HG03045 (cell line): ENCODE results near the gene CCDC93.

Source experiments
- ATAC-seq: cut with Tn5 transposase; IDR thresholded peaks from one replicate; pipeline ENCODE4 v1.9.1; 2021; ENCODE audit warnings: mild to moderate bottlenecking, moderate library complexity; ENCODE audit not compliant: unreplicated experiment

Gene CCDC93

DNA sequence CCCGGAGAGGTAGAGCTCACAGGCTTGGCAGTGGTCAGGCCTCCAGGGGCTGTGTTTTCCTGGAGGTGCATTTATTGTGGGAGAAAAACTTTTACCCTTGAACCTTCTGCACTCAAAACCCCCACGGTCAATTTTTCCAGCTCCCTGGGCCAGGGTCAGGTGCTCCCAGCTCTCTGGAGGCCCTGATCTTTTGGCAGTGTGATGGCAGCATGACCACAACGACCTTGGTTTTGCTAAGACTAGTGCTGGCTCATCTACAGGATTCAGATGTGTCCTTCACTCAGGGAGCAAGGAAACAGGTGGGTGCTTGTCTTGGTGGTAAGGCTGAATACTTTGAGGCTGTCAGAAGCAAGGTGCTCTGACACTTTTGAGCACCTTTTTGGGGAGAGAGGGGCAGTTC, 92.3 kb downstream of the CCDC93 start:
- ATAC-seq, result no peak

DNA sequence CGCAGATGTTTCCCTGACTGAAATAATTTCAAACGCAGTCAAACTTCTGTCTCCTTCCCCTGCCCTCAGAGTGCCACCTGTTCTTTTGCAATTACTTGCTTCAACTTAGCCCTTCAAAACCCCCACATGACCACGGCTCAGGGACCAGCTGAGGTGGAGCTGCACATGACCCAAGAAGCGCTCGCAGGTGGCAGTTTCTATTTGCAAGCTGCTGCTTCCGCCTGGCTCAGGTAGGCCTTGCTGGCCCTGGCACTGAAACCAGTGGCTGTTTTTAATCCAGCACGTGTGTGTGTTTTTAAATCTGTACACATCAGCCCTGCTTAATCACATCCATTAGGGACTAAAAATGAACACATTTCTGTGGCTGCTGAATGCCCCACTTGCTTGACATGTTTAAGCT, 95.3 kb downstream of the CCDC93 start:
- ATAC-seq, result no peak

DNA sequence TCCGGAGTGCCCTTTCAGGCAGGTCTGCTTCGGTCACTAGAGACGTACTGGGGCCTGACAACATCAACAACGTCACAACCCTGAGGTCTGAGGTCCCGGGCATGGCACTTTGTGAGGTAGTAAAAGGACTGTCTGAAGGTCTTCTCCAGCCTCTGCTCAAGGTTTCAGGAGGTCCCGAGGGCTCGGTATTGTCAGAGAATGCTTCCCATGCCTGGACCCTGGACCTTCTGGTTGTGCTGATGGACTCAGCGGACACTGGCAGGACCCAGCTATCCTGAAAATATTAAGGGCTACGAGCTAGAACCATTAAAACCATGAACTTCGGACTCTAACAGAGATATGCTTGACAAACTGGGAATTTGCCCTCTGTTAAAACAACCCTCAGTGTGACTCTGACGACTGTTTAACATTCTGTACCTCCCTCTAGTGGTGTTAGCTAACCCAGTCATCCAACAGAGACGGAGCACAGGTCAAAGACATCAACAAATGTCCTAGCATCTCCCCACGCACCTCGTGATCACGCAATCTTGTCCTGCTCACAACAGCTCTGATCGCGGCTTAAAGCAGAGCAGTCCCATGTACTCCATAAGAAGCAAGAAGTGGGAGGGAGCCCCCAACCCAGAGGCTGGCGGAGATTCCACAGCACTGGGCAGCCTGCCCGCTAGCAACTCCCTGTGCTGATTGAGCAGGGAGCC, 96.5 kb downstream of the CCDC93 start:
- no peak for ATAC-seq

DNA sequence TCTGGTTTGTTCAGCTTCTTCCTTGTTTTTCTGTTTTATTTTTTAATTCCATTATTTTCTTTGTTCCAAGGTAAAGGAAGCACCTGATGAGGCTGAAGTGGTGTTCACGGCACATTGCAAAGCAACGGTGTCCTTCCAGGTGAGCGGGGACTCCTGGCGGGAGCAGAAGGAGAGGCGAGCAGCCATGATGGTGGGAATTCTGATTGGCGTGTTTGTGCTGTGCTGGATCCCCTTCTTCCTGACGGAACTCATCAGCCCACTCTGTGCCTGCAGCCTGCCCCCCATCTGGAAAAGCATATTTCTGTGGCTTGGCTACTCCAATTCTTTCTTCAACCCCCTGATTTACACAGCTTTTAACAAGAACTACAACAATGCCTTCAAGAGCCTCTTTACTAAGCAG, 110.9 kb downstream of the CCDC93 start:
- ATAC-seq, result no peak

DNA sequence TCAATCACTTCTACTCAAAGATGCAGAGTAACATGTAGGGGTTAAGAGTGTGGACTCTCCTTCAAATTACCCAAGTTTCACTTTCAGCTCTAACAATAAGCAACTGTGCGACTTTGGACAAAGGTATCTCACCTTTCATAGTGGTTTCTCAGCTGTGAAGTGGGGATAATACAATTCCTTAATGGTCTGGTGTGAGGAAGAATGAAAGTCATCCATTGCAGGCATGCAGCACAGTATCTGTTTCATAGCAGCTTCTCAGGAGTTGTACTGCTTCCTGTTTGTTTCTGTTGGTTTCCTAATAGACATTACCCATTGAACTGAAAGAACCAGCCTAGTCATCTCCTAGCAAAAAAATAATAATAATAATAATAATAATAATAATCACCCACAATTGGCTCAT, 125.0 kb downstream of the CCDC93 start:
- ATAC-seq, result no peak

DNA sequence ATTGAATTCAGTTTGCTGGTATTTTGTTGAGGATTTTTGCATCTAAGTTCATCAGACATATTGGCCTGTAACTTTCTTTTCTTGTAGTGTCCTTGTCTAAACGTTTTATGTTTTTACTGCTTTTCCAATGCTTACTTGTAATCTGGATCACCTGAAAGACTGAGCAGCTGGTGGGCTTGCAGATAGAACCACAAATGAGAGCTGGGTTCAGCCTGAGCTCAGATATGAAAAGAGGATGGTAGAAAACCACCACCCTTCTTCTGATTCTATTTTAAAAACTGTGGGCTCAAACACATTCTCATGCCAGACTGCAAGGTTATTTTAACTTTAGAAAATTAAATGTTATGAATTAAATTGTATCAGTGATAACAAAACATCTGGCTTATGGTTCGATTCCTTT, 128.6 kb downstream of the CCDC93 start:
- ATAC-seq, result no peak

DNA sequence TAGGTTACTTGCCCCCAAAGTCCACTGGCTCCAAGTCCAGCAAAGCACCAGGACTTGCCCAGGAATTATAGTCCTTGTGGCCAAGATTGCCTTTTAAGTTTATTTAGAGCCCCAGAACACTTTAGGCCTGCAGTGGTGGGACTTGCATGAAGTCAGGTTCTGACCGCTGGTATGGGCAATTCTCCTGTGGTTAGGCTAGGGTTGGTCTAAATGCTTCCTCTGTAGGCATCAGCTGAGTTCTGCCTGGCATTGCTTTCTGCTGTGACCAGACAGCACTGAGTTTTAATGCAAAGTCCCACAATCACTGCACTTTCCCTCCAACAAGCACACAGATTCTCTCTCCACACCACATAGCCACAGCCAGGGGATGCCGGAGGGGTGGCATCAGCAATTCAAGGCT, 134.9 kb downstream of the CCDC93 start:
- ATAC-seq, result no peak

DNA sequence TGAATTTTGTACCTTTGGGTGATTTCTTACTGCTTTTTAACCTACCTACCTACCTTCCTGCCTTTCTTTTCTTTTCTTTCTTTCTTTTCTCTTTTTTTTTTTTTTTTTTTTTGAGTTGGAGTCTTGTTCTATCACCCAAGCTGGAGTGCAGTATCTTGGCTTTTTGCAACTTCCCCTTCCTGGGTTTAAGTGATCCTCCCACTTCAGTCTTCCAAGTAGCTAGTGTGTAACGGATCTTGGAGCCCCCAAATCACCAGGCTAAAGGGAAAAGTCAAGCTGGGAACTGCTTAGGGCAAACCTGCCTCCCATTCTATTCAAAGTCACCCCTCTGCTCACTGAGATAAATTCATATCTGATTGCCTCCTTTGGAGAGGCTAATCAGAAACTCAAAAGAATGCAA, 138.1 kb downstream of the CCDC93 start:
- no peak for ATAC-seq
